K562 (cell line): ENCODE measurements around the gene RPS17. TPM values are rescaled to one million over a fixed set of nuclear protein-coding genes. Genes with fewer than 3 reads are reported as not detected.

Source experiments
- ATF3 ChIP-seq, 2 experiments: fragments of 450-650 bp in 1 of 2; sonication (generic) in 1 of 2; formaldehyde crosslinking in 1 of 2; IDR thresholded peaks in 1 of 2; conservative IDR thresholded peaks in 1 of 2; 2 replicates each; pipeline versions ENCODE4 v1.6.1 to v1.8.1; 2016 to 2023; ENCODE audit warnings: mild to moderate bottlenecking in 2 of 2, moderate library complexity in 2 of 2, inconsistent platforms in 1 of 2, missing genetic modification reagents in 1 of 2
- C11orf30 ChIP-seq: fragments of 450-650 bp; IDR thresholded peaks from 2 replicates; pipeline ENCODE4 v1.6.1; 2016; ENCODE audit warnings: low read depth, mild to moderate bottlenecking
- ERF ChIP-seq: fragments of 450-650 bp; formaldehyde crosslinking; IDR thresholded peaks from 2 replicates; pipeline ENCODE4 v1.4.0; 2020; ENCODE audit warnings: mild to moderate bottlenecking, mixed read lengths
- MTA3 ChIP-seq: fragments of 450-650 bp; formaldehyde crosslinking; IDR thresholded peaks from 2 replicates; pipeline ENCODE4 v1.6.1; 2017; ENCODE audit warnings: mild to moderate bottlenecking, borderline replicate concordance
- PCBP1 ChIP-seq: fragments of 200-400 bp; formaldehyde crosslinking; IDR thresholded peaks from 2 replicates; pipeline ENCODE4 v1.6.1; 2018; ENCODE audit warnings: mild to moderate bottlenecking, low read depth, low read length; ENCODE audit not compliant: poor library complexity, severe bottlenecking
- PHTF2 ChIP-seq: fragments of 250-450 bp; sonication (Bioruptor Pico); IDR thresholded peaks from 2 replicates; pipeline ENCODE4 v1.5.0; 2021; ENCODE audit warnings: mild to moderate bottlenecking
- RAD21 ChIP-seq, 2 experiments: fragments of 250-450 bp in 1 of 2; fragments of 450-650 bp in 1 of 2; sonication (Bioruptor Pico) in 1 of 2; formaldehyde crosslinking in 1 of 2; IDR thresholded peaks in 1 of 2; conservative IDR thresholded peaks in 1 of 2; 2 replicates each; pipeline versions ENCODE4 v1.4.0 to v1.8.0; 2020 to 2022; ENCODE audit warnings: mild to moderate bottlenecking in 2 of 2, moderate library complexity in 1 of 2
- RAD51 ChIP-seq: fragments of 450-650 bp; IDR thresholded peaks from 2 replicates; pipeline ENCODE4 v1.7.1; 2016; ENCODE audit warnings: low read depth, mild to moderate bottlenecking, borderline replicate concordance
- SMAD1 ChIP-seq: fragments of 150-350 bp; IDR thresholded peaks from 2 replicates; pipeline ENCODE4 v1.6.1; 2014; ENCODE audit warnings: low read length, low read depth; ENCODE audit not compliant: partially characterized antibody
- TAF7 ChIP-seq: fragments of 450-650 bp; IDR thresholded peaks from 2 replicates; pipeline ENCODE4 v1.6.1; 2016; ENCODE audit warnings: missing genetic modification characterization, missing compliant biosample characterization
- ZHX1 ChIP-seq: fragments of 150-350 bp; conservative IDR thresholded peaks from 2 replicates; pipeline ENCODE4 v1.6.1; 2014; ENCODE audit warnings: low read length
- ZNF134 ChIP-seq: fragments of 250-450 bp; sonication (Bioruptor Pico); conservative IDR thresholded peaks from 2 replicates; pipeline ENCODE4 v1.4.0; 2020
- ZNF212 ChIP-seq: fragments of 450-650 bp; formaldehyde crosslinking; IDR thresholded peaks from 2 replicates; pipeline ENCODE4 v1.4.0; 2020; ENCODE audit warnings: mild to moderate bottlenecking
- ZNF224 ChIP-seq: sonication (generic); formaldehyde crosslinking; IDR thresholded peaks from 2 replicates; pipeline ENCODE4 v1.8.0; 2022; ENCODE audit warnings: mild to moderate bottlenecking, missing genetic modification reagents
- ZNF318 ChIP-seq, 2 experiments: fragments of 450-650 bp; IDR thresholded peaks; 2 replicates each; pipeline ENCODE4 v1.6.1; 2016; ENCODE audit warnings: mild to moderate bottlenecking in 2 of 2, borderline replicate concordance in 1 of 2, low read depth in 1 of 2, moderate library complexity in 1 of 2
- polyA plus RNA-seq, 8 experiments: library from polyadenylated mRNA; depleted of rRNA in 4 of 8; stranded (reverse) in 5 of 8; unstranded in 3 of 8; fragments of >200 nt; fragmentation: Nextera tagmentation in 2 of 8; fragmentation: Illumina TruSeq in 1 of 8; extraction: Ambion mirVana in 2 of 8; extraction: Trizol in 1 of 8; gene quantifications; 2 replicates each; pipeline versions ENCODE4 v1.2.1 to v1.2.3, GENCODE V29; 2011 to 2014; ENCODE audit warnings: inconsistent platforms in 1 of 8, missing spikeins in 1 of 8
- total RNA-seq, 7 experiments: library from RNA; depleted of rRNA in 6 of 7; stranded (reverse); fragments of >200 nt in 6 of 7; fragmentation: Illumina TruSeq in 2 of 7; extraction: Trizol in 2 of 7; gene quantifications; 2 replicates each; pipeline versions ENCODE4 v1.2.1 to v1.2.3, GENCODE V29; 2011 to 2021; ENCODE audit warnings: low replicate concordance in 1 of 7

RPS17 gene
- total and polyA plus RNA-seq, 9 of the 15 experiments (the other 6 are each of a cell fraction or from before 2014, with no cell fraction given) = 1,988 to 6,515 (median 5,229) TPM

GRCh38 chr15:82566690-82567089 lies 26.4 kb upstream of the RPS17 start (continued):
- peak; percentile 62 for TF ChIP-seq C11orf30
- TF ChIP-seq ZNF212 (CRISPR knock-in tag) = no peak
- TF ChIP-seq SMAD1 = no peak
- TF ChIP-seq RAD51 = no peak
- TF ChIP-seq PCBP1 = no peak
- TF ChIP-seq PHTF2 = no peak
- TF ChIP-seq ZHX1 = no peak
- TF ChIP-seq ATF3 (IDR thresholded peaks at IDR 0.05) = peak; percentile 88
- no peak for TF ChIP-seq ATF3 (CRISPR knock-in tag; conservative IDR thresholded peaks at IDR 0.05)
- TF ChIP-seq MTA3 = no peak
- TF ChIP-seq ERF (CRISPR knock-in tag) = no peak
- TF ChIP-seq RAD21 (CRISPR knock-in tag; conservative IDR thresholded peaks at IDR 0.05 in 1 of 2, IDR thresholded peaks at IDR 0.05 in 1 of 2) = no peak
- TF ChIP-seq TAF7 = peak; percentile 4; the same call in 1 of the 2 replicates
- TF ChIP-seq ZNF318 (IDR thresholded peaks at IDR 0.05; ENCODE audit: borderline replicate concordance in 1 of 2, low read depth in 1 of 2) = peak in 1 of 2 experiments; percentile 65; a peak in 2 of 4 replicates
- no peak for TF ChIP-seq ZNF224 (CRISPR knock-in tag)
- no peak for TF ChIP-seq ZNF134 (CRISPR knock-in tag)
